Measurements from ENCODE around the gene ABCA4.

- TF ChIP-seq POU6F1 (CRISPR knock-in tag; IDR thresholded peaks at IDR 0.05; ENCODE audit: borderline replicate concordance, low read depth) (no peak), BACH2 (CRISPR knock-in tag; IDR thresholded peaks at IDR 0.05; ENCODE audit: borderline replicate concordance) (no peak), ARNTL (CRISPR knock-in tag; IDR thresholded peaks at IDR 0.05; ENCODE audit: borderline replicate concordance, low read depth) (no peak), PATZ1 (CRISPR knock-in tag; IDR thresholded peaks at IDR 0.05; ENCODE audit: borderline replicate concordance) (no peak), ZFP30 (CRISPR knock-in tag; IDR thresholded peaks at IDR 0.05) (no peak), GLIS3 (CRISPR knock-in tag; IDR thresholded peaks at IDR 0.05) (no peak), CSDC2 (CRISPR knock-in tag; IDR thresholded peaks at IDR 0.05) (no peak), CREB5 (CRISPR knock-in tag; IDR thresholded peaks at IDR 0.05; ENCODE audit: low read depth) (no peak), ZNF8 (CRISPR knock-in tag; IDR thresholded peaks at IDR 0.05) (no peak), PPARA (CRISPR knock-in tag; IDR thresholded peaks at IDR 0.05; ENCODE audit: borderline replicate concordance) (no peak), ZC3H10 (CRISPR knock-in tag; IDR thresholded peaks at IDR 0.05) (no peak), ZFP3 (CRISPR knock-in tag; IDR thresholded peaks at IDR 0.05) (no peak), ZNF565 (CRISPR knock-in tag; conservative IDR thresholded peaks at IDR 0.05; ENCODE audit: low read depth) (no peak), ISL1 (CRISPR knock-in tag; IDR thresholded peaks at IDR 0.05) (no peak)
Measured at GRCh38 chr1:93963585-93963984, 157.4 kb downstream of the ABCA4 start.

Data from SK-N-SH treated with all-trans-retinoic acid at 6 μM for 48 hours (cell line).